Fibroblast of lung (primary cell): ENCODE data around the gene CRTAC1. TPM values are rescaled to one million over a fixed set of nuclear protein-coding genes. Genes with fewer than 3 reads are reported as not detected.

ENCODE experiments used
- DNase-seq, 2 donors: peaks; one replicate each; pipeline versions ENCODE4 v3.0.0 to v3.0.0-alpha.2; 2010; ENCODE audit warnings: low read depth in 2 of 2
- H2AFZ ChIP-seq: 2 replicates; pipeline ENCODE4 v1.5.1; 2012; ENCODE audit warnings: low read length, control low read depth, inconsistent platforms
- H3K27ac ChIP-seq: 2 replicates; pipeline ENCODE4 v1.5.1; 2011; ENCODE audit warnings: low read length, control low read depth; ENCODE audit not compliant: insufficient read depth
- H3K27me3 ChIP-seq: 2 replicates; pipeline ENCODE4 v1.5.1; 2011; ENCODE audit warnings: mild to moderate bottlenecking, low read length; ENCODE audit not compliant: control insufficient read depth, insufficient read depth
- H3K36me3 ChIP-seq: 2 replicates; pipeline ENCODE4 v1.5.1; 2011; ENCODE audit warnings: low read length; ENCODE audit not compliant: control insufficient read depth, insufficient read depth
- H3K4me1 ChIP-seq: 2 replicates; pipeline ENCODE4 v1.5.1; 2011; ENCODE audit warnings: low read length; ENCODE audit not compliant: control insufficient read depth, insufficient read depth; ENCODE audit errors: extremely low read depth
- H3K4me2 ChIP-seq: 2 replicates; pipeline ENCODE4 v1.5.1; 2011; ENCODE audit warnings: low read length, control low read depth; ENCODE audit not compliant: insufficient read depth; ENCODE audit errors: extremely low read depth
- H3K4me3 ChIP-seq, 4 experiments: fragments of 200-600 bp in 1 of 4; sonication (generic) in 1 of 4; replicated peaks in 1 of 4; 2 replicates each; pipeline ENCODE4 v1.5.1; 2011 to 2016; ENCODE audit warnings: low read length in 4 of 4, low read depth in 3 of 4, mild to moderate bottlenecking in 3 of 4, control low read depth in 2 of 4, inconsistent platforms in 1 of 4, mixed read lengths in 1 of 4; ENCODE audit not compliant: insufficient read depth in 1 of 4; ENCODE audit errors: control extremely low read depth in 1 of 4
- H3K79me2 ChIP-seq: 2 replicates; pipeline ENCODE4 v1.5.1; 2012; ENCODE audit warnings: mild to moderate bottlenecking, low read length, inconsistent platforms; ENCODE audit not compliant: control insufficient read depth, insufficient read depth
- H3K9ac ChIP-seq: 2 replicates; pipeline ENCODE4 v1.5.1; 2011; ENCODE audit warnings: mild to moderate bottlenecking, low read length, control low read depth; ENCODE audit not compliant: insufficient read depth
- H3K9me3 ChIP-seq: 2 replicates; pipeline ENCODE4 v1.5.1; 2012; ENCODE audit warnings: low read depth, low read length; ENCODE audit not compliant: control insufficient read depth, insufficient read depth
- H4K20me1 ChIP-seq: 2 replicates; pipeline ENCODE4 v1.5.1; 2011; ENCODE audit warnings: low read length; ENCODE audit not compliant: control insufficient read depth, insufficient read depth; ENCODE audit errors: extremely low read depth
- CTCF ChIP-seq, 2 donors: IDR thresholded peaks in 1 of 2; conservative IDR thresholded peaks in 1 of 2; 1 replicate in 1 of 2; 2 replicates in 1 of 2; pipeline ENCODE4 v1.5.1; 2011 to 2012; ENCODE audit warnings: low read length in 2 of 2, control low read depth in 1 of 2, inconsistent platforms in 1 of 2, low read depth in 1 of 2, mild to moderate bottlenecking in 1 of 2
- EZH2 ChIP-seq: IDR thresholded peaks from 2 replicates; pipeline ENCODE4 v1.5.1; 2012; ENCODE audit warnings: low read length, control low read depth, mild to moderate bottlenecking; ENCODE audit errors: missing control alignments
- polyA plus RNA-seq, 2 donors: library from polyadenylated mRNA; depleted of rRNA in 1 of 2; stranded (reverse) in 1 of 2; unstranded in 1 of 2; fragments of >200 nt; gene quantifications; 2 replicates each; pipeline ENCODE4 v1.2.1, GENCODE V29; 2011 to 2012; ENCODE audit warnings: missing spikeins in 1 of 2
- total RNA-seq: library from RNA; depleted of rRNA; stranded (reverse); fragments of >200 nt; gene quantifications from 2 replicates; pipeline ENCODE4 v1.2.1, GENCODE V29; 2014

The CRTAC1 gene
- total and polyA plus RNA-seq, 2 donors (not counting 1 experiment from before 2014, with no cell fraction given), result not detected

- H3K79me2 ChIP-seq, result no peaks in the 10 kb centered on the region
- H3K4me1 ChIP-seq, result no peaks in the 10 kb centered on the region
- no peak overlapping the region for H3K9ac ChIP-seq
- H3K4me3 ChIP-seq, result no peak overlapping the region
- no peak overlapping the region for H3K27ac ChIP-seq
- H3K9me3 ChIP-seq, result no peaks in the 10 kb centered on the region
- H3K4me2 ChIP-seq, result no peak overlapping the region
- no peak for TF ChIP-seq EZH2
- TF ChIP-seq CTCF (conservative IDR thresholded peaks at IDR 0.05 in 1 of 2, IDR thresholded peaks at IDR 0.05 in 1 of 2; ENCODE audit: low read depth in 1 of 2, low read length in 2 of 2), result no peak
- no peaks in the 10 kb centered on the region for H3K36me3 ChIP-seq
- DNase-seq, result no peak
- no peaks in the 10 kb centered on the region for H4K20me1 ChIP-seq
- H3K27me3 ChIP-seq, result no peaks in the 10 kb centered on the region
- no peak overlapping the region for H2AFZ ChIP-seq
Observed at GRCh38 chr10:97928897-97929296, 101.5 kb downstream of the CRTAC1 start.

- H3K9me3 ChIP-seq, result no peaks in the 10 kb centered on the region
- H2AFZ ChIP-seq, result no peak overlapping the region
- no peak overlapping the region for H3K4me2 ChIP-seq
- no peak for TF ChIP-seq CTCF (conservative IDR thresholded peaks at IDR 0.05 in 1 of 2, IDR thresholded peaks at IDR 0.05 in 1 of 2; ENCODE audit: low read depth in 1 of 2, low read length in 2 of 2)
- H3K36me3 ChIP-seq, result no peaks in the 10 kb centered on the region
- H4K20me1 ChIP-seq, result no peaks in the 10 kb centered on the region
- no peak overlapping the region for H3K9ac ChIP-seq
- no peaks in the 10 kb centered on the region for H3K79me2 ChIP-seq
- H3K4me3 ChIP-seq, result no peak overlapping the region
- no peak overlapping the region for H3K27ac ChIP-seq
- no peak for DNase-seq
- no peaks in the 10 kb centered on the region for H3K27me3 ChIP-seq
- H3K4me1 ChIP-seq, result no peaks in the 10 kb centered on the region
Observed at GRCh38 chr10:97927622-97928021, 102.8 kb downstream of the CRTAC1 start.

- Histone ChIP-seq H3K27me3 (no peaks in the 10 kb centered on the region), H3K4me1 (no peaks in the 10 kb centered on the region), H3K9ac (no peak overlapping the region), H2AFZ (no peak overlapping the region), H3K4me2 (no peak overlapping the region), H3K36me3 (no peaks in the 10 kb centered on the region), H3K9me3 (no peaks in the 10 kb centered on the region), H3K4me3 (no peak overlapping the region), H4K20me1 (no peaks in the 10 kb centered on the region), H3K27ac (no peak overlapping the region), H3K79me2 (no peaks in the 10 kb centered on the region)
- TF ChIP-seq CTCF (conservative IDR thresholded peaks at IDR 0.05 in 1 of 2, IDR thresholded peaks at IDR 0.05 in 1 of 2; ENCODE audit: low read depth in 1 of 2, low read length in 2 of 2) (no peak), EZH2 (no peak)
- DNase-seq, result no peak
Observed at GRCh38 chr10:97926055-97926454, 104.4 kb downstream of the CRTAC1 start.
